Dermis microvascular lymphatic vessel endothelial cell (primary cell): ENCODE results near the gene CALB2. TPM values are rescaled to one million over a fixed set of nuclear protein-coding genes. Genes with fewer than 3 reads are reported as not detected.
"Not testable (repeated sequence)": the region's sequence is repeated elsewhere in the genome, so short reads cannot be mapped to it uniquely, and the experiment has no call there.

Experiments
- DNase-seq, 2 donors: peaks; one replicate each; pipeline versions ENCODE4 v3.0.0 to v3.0.0-alpha.2; 2010; ENCODE audit warnings: low read depth in 2 of 2
- total RNA-seq: library from RNA; depleted of rRNA; stranded (reverse); fragments of >200 nt; gene quantifications from 2 replicates; pipeline ENCODE4 v1.2.1, GENCODE V29; 2014

The CALB2 gene, protein sequence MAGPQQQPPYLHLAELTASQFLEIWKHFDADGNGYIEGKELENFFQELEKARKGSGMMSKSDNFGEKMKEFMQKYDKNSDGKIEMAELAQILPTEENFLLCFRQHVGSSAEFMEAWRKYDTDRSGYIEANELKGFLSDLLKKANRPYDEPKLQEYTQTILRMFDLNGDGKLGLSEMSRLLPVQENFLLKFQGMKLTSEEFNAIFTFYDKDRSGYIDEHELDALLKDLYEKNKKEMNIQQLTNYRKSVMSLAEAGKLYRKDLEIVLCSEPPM
- total RNA-seq: not detected in 2 replicates

GRCh38 chr16:71358464-71358998, at the start of gene CALB2:
Gene CALB2, plus strand, starts transcription at chr16:71358723. Its CDS starts 70 bp downstream, at chr16:71358793.
- DNase-seq: peak in 1 of 2 donors; percentile 54

DNA sequence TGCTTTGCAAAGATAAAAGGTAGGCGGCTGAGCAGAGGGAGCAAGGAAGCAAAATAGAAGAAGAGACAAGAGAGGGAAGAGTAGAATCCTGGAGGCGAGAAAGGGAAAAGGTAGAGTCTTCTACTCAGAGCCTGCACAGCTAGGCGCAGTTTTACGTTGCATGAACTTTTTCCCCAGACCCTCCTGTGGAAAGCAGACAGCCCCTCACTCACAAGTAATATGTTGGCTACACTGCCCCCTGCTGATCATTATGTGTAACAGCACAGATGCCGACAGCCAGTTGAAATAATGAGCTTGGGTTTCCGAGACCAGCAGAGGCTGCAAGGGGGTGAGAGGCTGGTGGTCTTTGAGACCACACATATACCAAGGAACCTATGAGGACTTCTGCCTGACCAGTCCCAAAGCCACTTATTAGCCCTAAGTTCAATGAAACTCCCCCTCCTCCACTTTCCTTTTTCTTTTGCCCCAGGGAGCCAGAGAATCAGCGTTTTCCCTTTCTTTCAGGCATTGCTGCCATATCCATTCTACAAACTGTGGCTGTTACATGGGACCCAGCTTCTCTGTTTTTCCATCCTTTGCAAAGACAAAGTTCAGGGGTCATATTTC, 46.9 kb upstream of the CALB2 start:
- DNase-seq: peak; percentile 1 to 37

GRCh38 chr16:71313591-71313990, 44.9 kb upstream of the CALB2 start:
- not testable (repeated sequence) for DNase-seq

GRCh38 chr16:71315269-71315668, 43.3 kb upstream of the CALB2 start:
- DNase-seq: no peak

DNA sequence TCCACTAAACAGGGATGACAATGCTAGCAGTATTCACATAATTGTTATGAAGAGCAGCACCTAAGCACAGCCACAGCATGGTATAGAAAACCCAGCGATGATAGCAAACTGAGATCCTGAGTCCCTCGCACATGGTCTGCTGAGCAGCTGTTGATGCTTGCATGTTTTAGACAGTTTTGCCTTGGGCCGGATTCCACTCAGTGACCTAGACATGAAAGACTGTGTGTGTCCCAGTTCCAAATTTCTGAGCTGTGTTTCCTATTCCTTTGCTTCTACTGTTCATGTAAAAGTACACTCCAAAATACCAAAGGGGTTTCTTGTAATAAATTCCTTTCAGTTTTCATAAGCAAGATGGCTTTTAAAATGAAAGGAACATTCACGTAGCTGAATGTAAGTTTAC, 38.5 kb upstream of the CALB2 start:
- no peak for DNase-seq

DNA sequence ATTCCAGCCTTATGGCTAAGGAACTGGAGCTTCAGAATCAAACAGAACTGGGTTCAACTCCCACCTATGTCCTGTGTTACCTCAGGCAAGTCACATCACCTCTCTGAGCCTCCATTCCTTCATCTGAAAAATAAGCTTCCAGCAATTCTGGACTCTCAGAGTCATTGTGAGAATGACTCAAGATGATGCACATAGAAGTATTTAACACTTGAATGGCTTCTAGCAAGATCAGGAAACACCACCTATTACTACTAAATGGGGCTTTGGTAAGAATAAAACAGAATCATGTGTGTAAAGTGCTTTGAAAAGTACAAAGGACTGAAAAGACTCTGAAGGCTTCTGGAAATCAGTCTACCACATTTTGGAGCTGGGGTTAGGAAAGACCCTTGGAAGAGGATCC, 30.8 kb upstream of the CALB2 start:
- no peak for DNase-seq

DNA sequence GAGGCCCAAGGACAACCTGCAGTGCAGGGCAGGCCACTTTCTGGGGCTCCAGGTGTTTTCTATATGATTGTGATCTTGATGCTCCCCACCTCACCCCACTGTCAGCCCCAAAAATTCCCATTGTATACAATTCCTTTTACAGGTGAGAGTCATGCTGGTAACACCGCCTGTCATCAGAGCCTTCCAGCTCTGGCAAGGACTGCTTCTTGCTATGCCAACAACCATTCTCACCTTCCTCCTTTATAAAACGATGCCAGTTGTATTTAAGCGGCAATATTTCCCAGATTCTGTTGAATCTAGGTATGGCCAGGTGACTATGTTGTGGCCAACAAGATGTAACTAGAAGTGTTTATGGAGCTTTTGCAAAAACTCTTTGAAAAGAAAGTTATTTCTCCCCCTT, 30.4 kb upstream of the CALB2 start:
- DNase-seq: no peak

DNA sequence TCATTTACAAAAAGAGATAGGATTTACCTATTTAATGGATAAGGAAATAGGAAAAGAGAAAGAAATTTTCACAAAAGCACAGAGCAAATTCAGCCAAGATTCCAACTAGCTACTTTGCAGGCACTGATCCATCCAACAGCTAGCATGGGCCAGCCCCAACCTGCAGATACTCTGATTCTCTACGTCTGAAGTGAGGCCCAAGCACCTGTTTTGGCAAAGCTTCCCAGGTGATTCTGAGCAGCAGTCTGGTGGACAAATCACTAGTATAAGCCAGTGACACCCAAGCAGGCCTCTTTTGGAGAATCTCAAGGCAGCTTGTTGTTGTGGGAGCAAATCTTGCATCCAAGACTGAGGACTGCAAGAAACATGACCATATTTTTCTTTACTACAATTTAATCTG, 20.9 kb upstream of the CALB2 start:
- DNase-seq: no peak

DNA sequence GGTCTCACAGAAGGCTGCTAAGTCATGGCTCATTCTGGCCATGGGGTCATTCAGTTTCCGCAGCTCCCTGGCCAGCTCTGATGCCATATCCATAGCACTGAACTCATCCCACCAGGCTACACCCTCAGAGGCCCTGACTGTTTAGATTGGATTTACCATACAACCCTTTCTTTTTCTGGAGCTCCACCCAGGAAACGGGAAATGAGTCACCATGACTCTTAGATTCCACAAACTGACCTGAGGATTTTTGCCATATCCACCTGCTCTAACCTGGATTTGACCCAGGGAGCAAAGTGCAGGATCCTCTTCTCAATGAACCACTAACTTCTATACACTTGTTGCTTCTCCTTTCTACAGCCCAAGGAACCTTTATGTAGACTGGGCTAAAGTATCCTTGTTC, 20.3 kb upstream of the CALB2 start:
- DNase-seq: no peak

DNA sequence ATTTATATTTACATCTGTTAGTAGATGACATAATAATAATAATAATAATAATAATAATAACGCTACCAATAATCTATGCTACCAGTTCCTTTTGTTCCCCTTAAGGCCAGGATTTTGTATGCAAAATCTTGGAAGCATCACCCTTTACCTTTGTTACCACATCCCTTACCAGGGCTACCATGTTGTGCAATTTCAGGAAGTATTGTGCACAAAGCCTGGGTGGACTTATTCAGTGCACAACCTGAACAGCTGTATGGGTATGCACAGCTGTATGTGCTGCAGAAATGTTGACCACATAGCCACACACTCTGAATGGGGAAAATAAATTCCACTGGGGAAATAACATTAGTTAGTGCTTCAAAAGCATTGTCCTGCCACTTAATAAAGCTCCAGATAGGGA, 19.9 kb upstream of the CALB2 start:
- no peak for DNase-seq

- DNase-seq: no peak
These were observed 19.0 kb upstream of the CALB2 start for GRCh38 chr16:71339236-71340171.

GRCh38 chr16:71340406-71340805, 18.1 kb upstream of the CALB2 start:
- DNase-seq: no peak

DNA sequence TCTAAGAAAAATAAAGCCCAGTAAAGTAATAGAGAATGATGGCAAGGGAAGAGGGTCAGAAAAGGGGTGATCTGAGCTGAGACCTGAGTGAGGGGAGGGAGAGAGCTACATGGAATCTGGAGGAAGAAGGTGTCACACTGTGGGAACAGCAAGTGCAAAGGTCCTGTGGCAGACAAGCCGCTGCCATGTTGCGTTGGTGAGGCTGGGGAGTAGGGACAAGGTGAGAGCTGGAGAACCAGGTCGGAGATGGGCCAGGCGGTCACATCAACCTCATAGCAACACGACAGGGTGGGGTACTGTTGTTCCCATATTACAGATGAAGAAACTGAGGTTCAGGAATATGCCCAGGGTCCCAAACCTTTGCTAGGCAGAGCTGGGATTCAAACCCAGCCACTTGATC, 16.6 kb upstream of the CALB2 start:
- DNase-seq: no peak

- no peak for DNase-seq
These were observed 15.4 kb upstream of the CALB2 start for GRCh38 chr16:71343078-71343477.

GRCh38 chr16:71344315-71344905, 14.1 kb upstream of the CALB2 start:
- no peak for DNase-seq

DNA sequence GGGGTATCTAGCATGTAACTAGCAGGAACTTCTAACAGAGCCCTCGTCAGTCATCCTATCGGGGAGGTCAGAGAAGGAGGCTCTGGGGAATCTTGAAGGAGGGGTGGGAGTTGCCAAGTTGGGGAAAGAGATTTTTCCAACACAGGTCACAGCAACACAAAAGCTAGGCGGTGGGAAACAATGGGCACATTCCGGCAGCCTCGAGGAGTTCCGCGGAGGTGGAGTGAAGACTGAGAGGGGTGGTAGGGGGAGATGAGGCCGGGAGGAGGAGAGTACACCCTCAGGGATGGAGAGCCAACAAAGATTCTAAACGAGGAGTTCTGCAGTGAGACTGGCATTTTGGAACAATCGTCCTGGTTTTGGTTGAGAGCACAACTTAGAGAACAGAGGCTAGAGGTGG, 13.5 kb upstream of the CALB2 start:
- no peak for DNase-seq

DNA sequence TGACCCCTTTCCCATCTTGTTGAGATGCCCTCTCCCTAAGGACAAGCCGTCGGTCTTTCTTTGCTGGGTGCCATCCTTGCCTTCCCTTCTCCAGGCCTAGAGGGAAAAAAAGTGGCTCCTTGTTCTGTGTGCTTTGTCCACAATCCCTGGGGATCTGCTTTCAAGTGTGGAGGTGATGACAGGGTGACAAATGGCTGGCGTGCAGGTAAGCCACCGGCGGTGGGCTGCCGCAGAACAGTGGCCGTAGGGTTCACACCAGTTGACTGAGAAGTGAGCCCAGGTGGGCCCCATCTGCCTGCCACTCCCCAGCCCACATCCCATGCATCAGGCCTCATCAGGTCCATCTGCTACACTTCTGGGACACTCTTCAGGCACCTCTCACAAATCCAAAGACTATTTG, 11.4 kb upstream of the CALB2 start:
- no peak for DNase-seq

GRCh38 chr16:71348262-71349085, 10.0 kb upstream of the CALB2 start:
- DNase-seq: no peak

DNA sequence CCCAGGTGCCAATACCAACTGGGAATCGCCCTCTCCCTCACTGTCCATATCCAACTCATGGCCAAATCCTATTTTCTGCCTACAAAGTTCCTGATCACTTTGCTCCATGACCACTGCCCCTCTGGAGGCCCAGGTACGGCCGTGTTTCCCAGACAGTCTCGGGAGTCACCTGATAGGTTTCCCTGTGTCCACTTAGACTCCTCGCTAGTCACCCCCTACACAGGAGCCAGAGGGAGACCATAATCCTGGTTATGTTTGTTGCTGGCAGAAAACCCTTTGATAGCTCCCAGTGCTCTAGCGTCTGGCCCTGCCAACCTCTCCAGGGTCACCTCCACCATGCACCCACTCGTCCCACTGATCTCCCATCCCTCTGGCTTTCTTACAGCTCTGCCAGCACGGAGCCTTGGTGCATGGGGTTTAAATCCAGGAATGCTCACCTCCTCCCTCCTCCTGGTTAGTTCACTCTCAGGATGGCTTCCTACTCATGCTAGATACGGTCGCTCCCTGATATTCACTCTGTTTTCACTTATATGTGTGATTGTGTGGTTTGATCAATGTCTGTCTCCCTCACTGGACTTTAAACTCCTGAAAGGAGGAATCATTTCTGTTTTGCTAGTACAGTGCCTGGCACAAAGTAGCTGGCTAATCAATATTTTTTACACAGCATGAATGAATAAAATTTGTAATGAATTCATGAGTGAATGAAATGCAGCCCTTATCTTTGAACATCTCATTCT, 7.5 kb upstream of the CALB2 start:
- no peak for DNase-seq

- DNase-seq: no peak
These were observed 7.0 kb upstream of the CALB2 start for GRCh38 chr16:71351558-71351901.
